Mucosa of descending colon (tissue), 3 donors: ENCODE measurements around the gene NEUROG1. TPM values are rescaled to one million over a fixed set of nuclear protein-coding genes. Genes with fewer than 3 reads are reported as not detected.

Experiments
- ATAC-seq: fragments of 200-7000 bp; cut with Tn5 transposase; one replicate; pipeline ENCODE4 v1.9.1; 2020; ENCODE audit warnings: mild to moderate bottlenecking, moderate library complexity
- DNase-seq, 3 donors: peaks; one replicate each; pipeline ENCODE4 v3.0.0-alpha.2; 2020
- H3K36me3 ChIP-seq: fragments of 200-600 bp; one replicate; pipeline ENCODE4 v1.8.0; 2021; ENCODE audit warnings: low read depth, mild to moderate bottlenecking
- H3K4me1 ChIP-seq: fragments of 200-600 bp; one replicate; pipeline ENCODE4 v1.8.0; 2021; ENCODE audit warnings: low read depth, mild to moderate bottlenecking
- H3K4me3 ChIP-seq: fragments of 200-600 bp; one replicate; pipeline ENCODE4 v1.8.0; 2021; ENCODE audit warnings: mild to moderate bottlenecking
- H3K9me3 ChIP-seq: fragments of 200-600 bp; one replicate; pipeline ENCODE4 v1.8.0; 2021; ENCODE audit warnings: mild to moderate bottlenecking
- intact Hi-C, 2 donors: fragments of 100-400 bp; cut with DNase I in 1 of 2; cut with micrococcal nuclease in 1 of 2; formaldehyde crosslinking; loops; one replicate each; pipeline versions ENCODE4 v1.11.0 to v1.11.1; 2022; cut with DNase I, micrococcal nuclease
- total RNA-seq, 3 donors: library from RNA; stranded (reverse); fragmentation: NEBNext Ultra II Directional in 2 of 3; extraction: Animal tissue kit (Norgen Biotek cat#: 25700) in 2 of 3; gene quantifications; one replicate each; pipeline versions ENCODE4 v1.2.1 to v1.2.4, GENCODE V29; 2021 to 2023
- TF ChIP-seq, protein P1 (sequence below): fragments of 200-600 bp; IDR thresholded peaks from one replicate; pipeline ENCODE4 v1.8.0; 2022; ENCODE audit warnings: antibody characterized with exemption, mild to moderate bottlenecking
- donor health status: DM: no; HTN: no; CAD: no; lungs with moderate emphysema.
- donor health status: DM: no; HTN: no; CAD: no.
- donor health status: DM: no; HTN: yes; CAD: no.

Gene NEUROG1
- total RNA-seq, 3 donors from 2014 or later = not detected

GRCh38 chr5:135546101-135546500, 10.3 kb upstream of the NEUROG1 start:
- no peak for DNase-seq
- Histone ChIP-seq H3K4me1 (peaks cover 12% of the 10 kb centered on the region), H3K9me3 (no peaks in the 10 kb centered on the region), H3K36me3 (no peaks in the 10 kb centered on the region), H3K4me3 (no peak overlapping the region)
- TF ChIP-seq, protein P1, sequence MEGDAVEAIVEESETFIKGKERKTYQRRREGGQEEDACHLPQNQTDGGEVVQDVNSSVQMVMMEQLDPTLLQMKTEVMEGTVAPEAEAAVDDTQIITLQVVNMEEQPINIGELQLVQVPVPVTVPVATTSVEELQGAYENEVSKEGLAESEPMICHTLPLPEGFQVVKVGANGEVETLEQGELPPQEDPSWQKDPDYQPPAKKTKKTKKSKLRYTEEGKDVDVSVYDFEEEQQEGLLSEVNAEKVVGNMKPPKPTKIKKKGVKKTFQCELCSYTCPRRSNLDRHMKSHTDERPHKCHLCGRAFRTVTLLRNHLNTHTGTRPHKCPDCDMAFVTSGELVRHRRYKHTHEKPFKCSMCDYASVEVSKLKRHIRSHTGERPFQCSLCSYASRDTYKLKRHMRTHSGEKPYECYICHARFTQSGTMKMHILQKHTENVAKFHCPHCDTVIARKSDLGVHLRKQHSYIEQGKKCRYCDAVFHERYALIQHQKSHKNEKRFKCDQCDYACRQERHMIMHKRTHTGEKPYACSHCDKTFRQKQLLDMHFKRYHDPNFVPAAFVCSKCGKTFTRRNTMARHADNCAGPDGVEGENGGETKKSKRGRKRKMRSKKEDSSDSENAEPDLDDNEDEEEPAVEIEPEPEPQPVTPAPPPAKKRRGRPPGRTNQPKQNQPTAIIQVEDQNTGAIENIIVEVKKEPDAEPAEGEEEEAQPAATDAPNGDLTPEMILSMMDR = no peak
- ATAC-seq = no peak
- intact Hi-C loops = no loop called here

- H3K9me3 ChIP-seq = no peaks in the 10 kb centered on the region
- H3K4me3 ChIP-seq = no peak overlapping the region
- TF ChIP-seq, protein P1 = no peak
- ATAC-seq (no peak), DNase-seq (no peak)
- no peaks in the 10 kb centered on the region for H3K36me3 ChIP-seq
- intact Hi-C loops = no loop called here
- H3K4me1 ChIP-seq = peaks cover 12% of the 10 kb centered on the region
Observed at GRCh38 chr5:135545099-135545498, 9.3 kb upstream of the NEUROG1 start.

DNA sequence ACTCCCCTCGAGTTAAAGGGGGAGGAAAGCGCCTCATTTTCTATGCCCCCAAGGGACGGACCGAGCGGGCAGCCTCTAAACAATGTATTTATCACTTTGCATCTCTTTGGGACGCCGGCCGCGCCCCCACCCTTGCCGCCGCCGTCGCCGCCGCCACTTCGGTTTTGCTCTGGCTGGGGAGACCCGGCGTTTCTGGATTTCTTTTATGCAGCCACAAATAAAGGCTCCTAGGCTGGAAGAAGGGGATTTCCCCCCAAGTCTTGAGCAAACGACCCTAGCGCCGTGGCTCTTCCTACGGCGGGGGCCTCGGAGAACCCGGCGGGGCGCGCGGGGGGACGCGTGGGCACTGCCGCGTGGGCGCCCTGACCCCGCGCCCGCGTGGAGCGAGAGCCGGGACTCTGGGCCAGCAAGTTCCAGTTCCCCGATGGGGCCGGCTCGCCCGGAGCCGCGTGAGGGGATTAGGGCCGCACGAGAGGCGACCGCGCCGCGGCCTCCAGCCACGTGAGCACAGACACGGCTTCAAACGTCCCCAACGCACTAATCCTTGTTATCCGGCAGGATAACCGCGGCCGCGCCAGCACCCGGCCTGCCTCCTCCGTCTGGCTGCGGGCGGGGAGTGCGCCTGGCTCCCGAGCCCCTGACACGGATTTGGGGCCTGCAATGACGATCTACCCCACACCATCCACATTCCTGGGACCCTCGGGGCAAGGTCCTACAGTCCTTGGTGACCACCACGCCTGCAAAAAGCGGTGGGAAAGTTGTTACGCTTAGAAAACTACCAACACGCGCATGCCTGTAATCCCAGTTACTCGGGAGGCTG, 7.9 kb upstream of the NEUROG1 start:
- Histone ChIP-seq H3K4me1 (peaks cover 12% of the 10 kb centered on the region), H3K4me3 (no peak overlapping the region), H3K36me3 (no peaks in the 10 kb centered on the region), H3K9me3 (no peaks in the 10 kb centered on the region)
- peak; percentile 48 for ATAC-seq
- DNase-seq = peak in 2 of 3 donors; percentile 28 to 42
- intact Hi-C loops = no loop called here
- TF ChIP-seq, protein P1 = no peak

GRCh38 chr5:135543001-135543484, 7.3 kb upstream of the NEUROG1 start:
- no peak for DNase-seq
- no peak overlapping the region for H3K4me3 ChIP-seq
- ATAC-seq = no peak

GRCh38 chr5:135541807-135542502, 6.2 kb upstream of the NEUROG1 start:
- no peak for DNase-seq
- no peaks in the 10 kb centered on the region for H3K36me3 ChIP-seq
- TF ChIP-seq, protein P1 = no peak
- no peak for ATAC-seq
- peaks cover 12% of the 10 kb centered on the region for H3K4me1 ChIP-seq
- no peaks in the 10 kb centered on the region for H3K9me3 ChIP-seq
- intact Hi-C loops = no loop called here
- no peak overlapping the region for H3K4me3 ChIP-seq

More at GRCh38 chr5:135543001-135543484, 7.3 kb upstream of the NEUROG1 start:
- intact Hi-C loops = no loop called here
- Histone ChIP-seq H3K9me3 (no peaks in the 10 kb centered on the region), H3K4me1 (peaks cover 12% of the 10 kb centered on the region), H3K36me3 (no peaks in the 10 kb centered on the region)
- TF ChIP-seq, protein P1 = no peak
